VCaP (cell line): Measurements from ENCODE around the gene TRMT44.
"Not testable (repeated sequence)": the region's sequence is repeated elsewhere in the genome, so short reads cannot be mapped to it uniquely, and the experiment has no call there.

Experiments
- H3K27ac ChIP-seq: fragments of 450-650 bp; 2 replicates; pipeline ENCODE4 v1.5.1; 2017
- CTCF ChIP-seq: fragments of 450-650 bp; conservative IDR thresholded peaks from 2 replicates; pipeline ENCODE4 v1.5.1; 2017; ENCODE audit warnings: mild to moderate bottlenecking, moderate library complexity

TRMT44 gene

GRCh38 chr4:8475751-8476575, 35.4 kb downstream of the TRMT44 start:
- H3K27ac ChIP-seq = no peak overlapping the region
- no peak for TF ChIP-seq CTCF

GRCh38 chr4:8477095-8477635, 36.6 kb downstream of the TRMT44 start:
- H3K27ac ChIP-seq = no peak overlapping the region
- TF ChIP-seq CTCF = no peak

- H3K27ac ChIP-seq = no peak overlapping the region
- TF ChIP-seq CTCF = no peak
Observed at GRCh38 chr4:8477676-8478075, 37.1 kb downstream of the TRMT44 start.

GRCh38 chr4:8478371-8478770, 37.8 kb downstream of the TRMT44 start:
- no peak for TF ChIP-seq CTCF
- H3K27ac ChIP-seq = no peak overlapping the region

GRCh38 chr4:8478801-8479744, 38.5 kb downstream of the TRMT44 start:
- no peak for TF ChIP-seq CTCF
- H3K27ac ChIP-seq = no peak overlapping the region

- no peak for TF ChIP-seq CTCF
- H3K27ac ChIP-seq = no peak overlapping the region
Observed at GRCh38 chr4:8480221-8480620, 39.6 kb downstream of the TRMT44 start.

GRCh38 chr4:8486643-8487042, 46.1 kb downstream of the TRMT44 start:
- not testable (repeated sequence) for H3K27ac ChIP-seq
